Measurements from ENCODE around the gene MAPK14.

The MAPK14 gene

GRCh38 chr6:36160147-36160760, 132.6 kb downstream of the MAPK14 start:
- H3K9me3 ChIP-seq (ENCODE audit: control insufficient read depth in 1 of 2, low read length in 2 of 2): no peaks in the 10 kb centered on the region
- H3K4me1 ChIP-seq (ENCODE audit: control insufficient read depth in 1 of 2, insufficient read depth in 2 of 2, low read length in 2 of 2): no peaks in the 10 kb centered on the region
- H3K27me3 ChIP-seq (ENCODE audit: low read depth, low read length): no peaks in the 10 kb centered on the region
- H3K27ac ChIP-seq (ENCODE audit: low read length): no peak overlapping the region
- H3K36me3 ChIP-seq (ENCODE audit: control insufficient read depth in 1 of 2, insufficient read depth in 2 of 2, low read length in 2 of 2): no peaks in the 10 kb centered on the region
- no peak overlapping the region for H3K4me3 ChIP-seq (ENCODE audit: low read depth in 1 of 2, low read length in 2 of 2)

Measured in muscle layer of duodenum (tissue), 2 donors.